GM12874 (cell line): ENCODE results near the gene HCST.

Experiments used
- CTCF ChIP-seq: IDR thresholded peaks from 2 replicates; pipeline ENCODE4 v1.5.1; 2011; ENCODE audit warnings: low read depth, mild to moderate bottlenecking, control low read depth, low read length, moderate library complexity; ENCODE audit not compliant: insufficient read depth

Gene HCST

GRCh38 chr19:35883882-35884281 lies 18.4 kb upstream of the HCST start:
- no peak for TF ChIP-seq CTCF

- TF ChIP-seq CTCF: no peak
Measured at GRCh38 chr19:35885225-35885738, 17.0 kb upstream of the HCST start.

- TF ChIP-seq CTCF: no peak
Measured at GRCh38 chr19:35885904-35886303, 16.4 kb upstream of the HCST start.

GRCh38 chr19:35887197-35887596 lies 15.1 kb upstream of the HCST start:
- TF ChIP-seq CTCF: no peak

GRCh38 chr19:35888398-35888797 lies 13.9 kb upstream of the HCST start:
- no peak for TF ChIP-seq CTCF

GRCh38 chr19:35889370-35890112 lies 12.8 kb upstream of the HCST start:
- no peak for TF ChIP-seq CTCF

- TF ChIP-seq CTCF: no peak
Measured at GRCh38 chr19:35890113-35890650, 12.1 kb upstream of the HCST start.
